C4-2B (cell line): ENCODE data around the gene MAP1B.

Experiments
- H3K27ac ChIP-seq: fragments of 450-650 bp; 2 replicates; pipeline ENCODE4 v1.5.1; 2017
- ZFX ChIP-seq: fragments of 450-650 bp; IDR thresholded peaks from 2 replicates; pipeline ENCODE4 v1.6.1; 2017
- TF ChIP-seq, protein P1 (sequence below): fragments of 450-650 bp; conservative IDR thresholded peaks from 2 replicates; pipeline ENCODE4 v1.5.1; 2017; ENCODE audit warnings: mild to moderate bottlenecking

Gene MAP1B

GRCh38 chr5:72206160-72206559, 98.9 kb downstream of the MAP1B start:
- H3K27ac ChIP-seq: no peak overlapping the region
- TF ChIP-seq ZFX: no peak
- TF ChIP-seq, protein P1, sequence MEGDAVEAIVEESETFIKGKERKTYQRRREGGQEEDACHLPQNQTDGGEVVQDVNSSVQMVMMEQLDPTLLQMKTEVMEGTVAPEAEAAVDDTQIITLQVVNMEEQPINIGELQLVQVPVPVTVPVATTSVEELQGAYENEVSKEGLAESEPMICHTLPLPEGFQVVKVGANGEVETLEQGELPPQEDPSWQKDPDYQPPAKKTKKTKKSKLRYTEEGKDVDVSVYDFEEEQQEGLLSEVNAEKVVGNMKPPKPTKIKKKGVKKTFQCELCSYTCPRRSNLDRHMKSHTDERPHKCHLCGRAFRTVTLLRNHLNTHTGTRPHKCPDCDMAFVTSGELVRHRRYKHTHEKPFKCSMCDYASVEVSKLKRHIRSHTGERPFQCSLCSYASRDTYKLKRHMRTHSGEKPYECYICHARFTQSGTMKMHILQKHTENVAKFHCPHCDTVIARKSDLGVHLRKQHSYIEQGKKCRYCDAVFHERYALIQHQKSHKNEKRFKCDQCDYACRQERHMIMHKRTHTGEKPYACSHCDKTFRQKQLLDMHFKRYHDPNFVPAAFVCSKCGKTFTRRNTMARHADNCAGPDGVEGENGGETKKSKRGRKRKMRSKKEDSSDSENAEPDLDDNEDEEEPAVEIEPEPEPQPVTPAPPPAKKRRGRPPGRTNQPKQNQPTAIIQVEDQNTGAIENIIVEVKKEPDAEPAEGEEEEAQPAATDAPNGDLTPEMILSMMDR: no peak

DNA sequence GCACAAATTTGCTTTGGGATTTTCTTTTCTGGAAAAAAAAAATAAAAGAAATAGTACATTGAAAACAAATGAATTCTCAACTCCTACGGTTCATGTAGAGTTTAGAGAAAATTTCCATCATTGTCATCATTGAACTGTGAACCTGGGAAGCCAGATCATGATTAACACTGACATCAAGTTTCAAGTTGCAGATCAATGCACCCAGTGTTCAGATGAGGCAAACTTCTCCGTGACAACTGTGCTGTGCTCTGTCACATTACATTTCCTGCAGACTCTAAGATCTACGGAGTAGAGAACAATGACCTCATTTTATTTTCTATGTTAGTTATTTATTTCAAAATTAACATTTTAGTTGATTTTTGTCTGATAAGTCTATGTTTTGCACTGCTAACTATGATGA, 99.7 kb downstream of the MAP1B start:
- H3K27ac ChIP-seq: no peak overlapping the region
- TF ChIP-seq, protein P1: no peak
- TF ChIP-seq ZFX: no peak

- TF ChIP-seq ZFX: no peak
- TF ChIP-seq, protein P1: no peak
- H3K27ac ChIP-seq: no peak overlapping the region
Observed at GRCh38 chr5:72208324-72208926, 101.2 kb downstream of the MAP1B start.

- no peak for TF ChIP-seq ZFX
- TF ChIP-seq, protein P1: no peak
- no peak overlapping the region for H3K27ac ChIP-seq
Observed at GRCh38 chr5:72209147-72210115, 102.2 kb downstream of the MAP1B start.

DNA sequence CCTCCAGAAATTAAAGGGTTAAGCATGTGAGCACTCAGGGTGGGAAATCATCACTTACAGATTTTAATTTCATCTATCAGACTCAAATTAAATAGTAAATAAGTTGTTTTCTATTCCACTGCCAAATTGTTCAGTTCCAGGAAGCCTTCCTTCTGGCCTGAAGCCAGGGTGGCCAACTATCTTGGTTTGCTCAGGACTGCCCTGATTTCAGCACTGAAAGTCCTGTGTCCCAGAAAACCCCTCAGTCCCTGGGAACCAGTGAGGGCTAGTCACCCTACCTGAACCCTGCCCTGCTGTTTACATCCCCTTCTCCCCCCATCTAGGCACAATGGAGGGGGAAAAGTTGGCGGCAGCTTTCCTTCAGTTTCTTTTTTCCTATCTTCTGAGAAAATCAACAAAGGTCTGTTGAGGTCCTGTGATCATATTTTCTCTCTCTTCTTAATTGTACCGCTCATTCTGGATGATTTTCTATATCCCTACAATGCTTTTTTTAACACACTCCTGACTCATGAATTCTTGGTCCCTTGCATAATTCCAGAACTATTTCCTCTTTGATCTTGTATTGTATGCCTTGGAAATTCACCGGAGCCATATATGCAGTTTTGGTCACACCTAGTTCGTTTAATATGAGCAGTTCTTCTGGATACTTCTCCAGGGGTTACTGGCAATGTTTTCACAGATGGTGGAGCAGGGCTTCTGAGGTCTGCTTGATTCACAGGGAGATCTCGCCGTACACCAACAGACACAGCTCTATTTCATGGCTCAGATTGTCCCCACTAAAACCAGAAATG, 103.8 kb downstream of the MAP1B start:
- H3K27ac ChIP-seq: no peak overlapping the region

DNA sequence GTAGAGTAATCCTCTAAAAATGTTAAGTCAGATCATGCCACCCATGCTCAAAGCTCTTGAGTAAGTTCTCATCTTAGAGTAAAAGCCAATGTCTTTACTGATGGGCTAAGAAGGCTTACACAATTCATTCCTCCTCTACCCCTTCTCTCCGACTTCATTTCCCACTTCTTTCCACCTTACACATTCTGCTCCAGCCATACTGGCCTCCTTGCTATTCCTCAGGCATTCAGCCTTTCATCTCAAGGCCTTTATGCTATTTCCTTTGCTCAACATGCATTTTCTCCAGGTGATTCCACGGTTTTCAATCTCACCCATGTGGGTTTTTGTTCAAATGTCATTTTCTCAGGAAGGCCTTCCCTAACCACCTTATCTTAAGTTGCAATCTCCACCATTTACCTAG, 104.9 kb downstream of the MAP1B start:
- H3K27ac ChIP-seq: no peak overlapping the region
- TF ChIP-seq, protein P1: no peak

More for the DNA sequence above, 103.8 kb downstream of the MAP1B start:
- TF ChIP-seq, protein P1: no peak
- TF ChIP-seq ZFX: no peak
